HUDEP-2 (cell line): ENCODE results near the gene HOXD4.
A peak's percentile ranks its signal among the peaks of the same experiment; 100 is the strongest.

ENCODE experiments used
- DNase-seq, 76 experiments: peaks; one replicate each; lab custom pipeline; 2025; ENCODE audit not compliant: unreplicated experiment in 76 of 76; lab: John Stamatoyannopoulos, UW

HOXD4 gene

GRCh38 chr2:176187899-176188773 lies 36.8 kb downstream of the HOXD4 start, which contains the start of gene HOXD1:
HOXD1 (plus strand) TSS chr2:176188668; CDS start chr2:176188802, 134 bp downstream.
- no peak for DNase-seq

- no peak for DNase-seq
Observed at GRCh38 chr2:176188774-176189680, 37.7 kb downstream of the HOXD4 start.

- peak in 13 of 76 experiments; percentile 1 to 38 (median 11) for DNase-seq
Observed at GRCh38 chr2:176189681-176190641, 38.6 kb downstream of the HOXD4 start.

GRCh38 chr2:176192351-176192750 lies 41.0 kb downstream of the HOXD4 start:
- no peak for DNase-seq

GRCh38 chr2:176193048-176193447 lies 41.7 kb downstream of the HOXD4 start:
- no peak for DNase-seq

GRCh38 chr2:176199902-176200301 lies 48.6 kb downstream of the HOXD4 start:
- DNase-seq: no peak

GRCh38 chr2:176200971-176201370 lies 49.6 kb downstream of the HOXD4 start:
- DNase-seq: no peak

- DNase-seq: no peak
Observed at GRCh38 chr2:176202491-176202890, 51.1 kb downstream of the HOXD4 start.
